Measurements from ENCODE around the gene PLIN1.

Gene PLIN1

DNA sequence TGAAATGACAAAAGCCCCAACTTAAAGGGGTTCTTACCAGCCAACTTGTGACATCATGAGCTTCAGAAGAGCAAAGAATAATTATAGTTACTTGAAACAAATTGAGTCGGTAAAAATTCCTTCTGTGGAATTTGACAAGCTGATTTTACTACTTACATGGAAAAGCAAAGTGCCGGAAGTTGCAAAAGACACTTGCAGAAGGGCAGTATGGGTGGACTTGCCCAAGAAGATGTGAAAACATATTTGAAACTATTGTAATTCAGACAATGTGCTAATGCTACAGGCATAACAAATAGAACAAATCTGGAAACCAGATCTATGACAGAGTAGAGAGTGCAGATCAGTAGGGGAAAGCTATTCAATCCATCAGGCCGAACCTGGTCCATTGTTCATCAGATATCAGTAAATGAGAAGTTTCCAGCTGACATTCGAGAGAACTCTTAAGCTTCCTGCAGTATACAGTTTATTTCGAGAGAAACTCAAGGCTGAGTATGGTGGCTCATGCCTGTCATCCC, 21.4 kb downstream of the PLIN1 start:
- no peak overlapping the region for H3K9ac ChIP-seq (ENCODE audit: low read depth, low read length, poor library complexity)
- H3K4me1 ChIP-seq (ENCODE audit: control insufficient read depth in 2 of 2, insufficient read depth in 1 of 2, low read depth in 1 of 2, low read length in 2 of 2), result peaks cover 2 to 5% of the 10 kb centered on the region in 2 donors
- H3K4me3 ChIP-seq (ENCODE audit: low read length in 2 of 2), result no peak overlapping the region
- H2BK15ac ChIP-seq (ENCODE audit: low read length), result no peak overlapping the region
- H3K18ac ChIP-seq (ENCODE audit: low read length), result no peak overlapping the region
- no peak overlapping the region for H3K27ac ChIP-seq (replicated peaks; ENCODE audit: low read length)
- peaks cover 0 to 14% (median 3%) of the 10 kb centered on the region in 3 experiments for H3K27me3 ChIP-seq (ENCODE audit: control insufficient read depth in 3 of 3, insufficient read depth in 3 of 3, low read depth in 1 of 3, low read length in 3 of 3)
- H3K79me1 ChIP-seq (ENCODE audit: low read depth, low read length), result peaks cover 10% of the 10 kb centered on the region
- no peak overlapping the region for H2BK5ac ChIP-seq (ENCODE audit: low read length)
- H3K4ac ChIP-seq (ENCODE audit: low read length), result no peak overlapping the region
- H3K36me3 ChIP-seq (replicated peaks in 1 of 2; ENCODE audit: control insufficient read depth in 2 of 2, insufficient read depth in 2 of 2, low read length in 2 of 2), result peaks cover under 1% of the 10 kb centered on the region in 2 donors
- H3K14ac ChIP-seq (ENCODE audit: low read length), result no peak overlapping the region
- DNase-seq (ENCODE audit: low spot score), result no peak
- no peak overlapping the region for H2AK5ac ChIP-seq (ENCODE audit: low read depth, low read length)
- no peak overlapping the region for H4K8ac ChIP-seq (ENCODE audit: low read depth, low read length)
- no peak overlapping the region for H2AFZ ChIP-seq (ENCODE audit: low read length)
- peaks cover 0 to 4% of the 10 kb centered on the region in 2 donors for H3K9me3 ChIP-seq (replicated peaks in 1 of 2; ENCODE audit: control insufficient read depth in 2 of 2, insufficient read depth in 1 of 2, low read depth in 1 of 2, low read length in 2 of 2)
- no CpG with 5 or more reads among the region's 5 CpGs for WGBS, 2 donors (ENCODE audit: extremely low coverage in 2 of 2, insufficient read length in 2 of 2, insufficient replicate concordance in 1 of 2)
- H4K91ac ChIP-seq (ENCODE audit: low read depth, low read length, poor library complexity), result no peak overlapping the region
- H2BK120ac ChIP-seq (ENCODE audit: low read depth, low read length), result no peak overlapping the region
- H3K23ac ChIP-seq (ENCODE audit: low read depth, low read length, poor library complexity), result no peak overlapping the region
- H3K4me2 ChIP-seq (ENCODE audit: insufficient read depth, low read length, poor library complexity, severe bottlenecking), result no peak overlapping the region
- no peak overlapping the region for H2BK12ac ChIP-seq (ENCODE audit: low read length)

DNA sequence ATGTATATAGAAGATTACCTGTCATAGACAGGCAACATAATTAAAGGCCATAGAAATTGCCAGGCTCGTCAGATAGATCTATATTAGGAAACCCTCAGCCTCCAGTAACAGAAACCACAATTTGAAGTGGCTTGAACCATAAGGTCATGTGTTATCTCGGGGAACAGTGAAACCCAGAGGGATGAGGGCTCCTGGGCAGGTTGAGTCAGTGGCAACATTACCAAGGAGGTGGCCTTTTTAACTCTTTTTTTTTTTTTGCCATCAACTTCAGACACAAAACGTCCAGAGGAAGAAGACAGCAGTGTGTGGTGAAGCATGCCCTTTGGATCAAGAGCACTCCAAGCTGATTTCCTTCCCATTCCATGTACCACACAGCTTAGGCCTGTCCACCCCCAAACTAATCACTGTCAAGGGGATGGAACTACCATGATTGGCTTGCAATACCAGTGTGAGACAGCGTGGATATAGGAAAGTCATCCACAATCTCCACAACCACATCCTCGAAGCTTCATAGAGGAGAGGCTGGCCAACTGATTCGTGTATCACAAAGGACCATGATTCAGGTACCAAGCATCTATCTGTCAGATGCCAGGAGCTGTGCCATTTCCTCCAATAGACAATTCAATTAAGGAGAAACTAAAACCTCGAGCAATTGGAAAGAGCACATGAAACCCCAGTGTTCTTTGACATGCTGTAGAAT, 22.9 kb downstream of the PLIN1 start:
- Histone ChIP-seq H3K18ac (ENCODE audit: low read length) (no peak overlapping the region), H4K91ac (ENCODE audit: low read depth, low read length, poor library complexity) (no peak overlapping the region), H3K27me3 (ENCODE audit: control insufficient read depth in 3 of 3, insufficient read depth in 3 of 3, low read depth in 1 of 3, low read length in 3 of 3) (peaks cover 0 to 12% (median 3%) of the 10 kb centered on the region in 3 experiments), H2BK120ac (ENCODE audit: low read depth, low read length) (no peak overlapping the region), H3K79me1 (ENCODE audit: low read depth, low read length) (peaks cover 16% of the 10 kb centered on the region), H2BK15ac (ENCODE audit: low read length) (no peak overlapping the region), H3K9ac (ENCODE audit: low read depth, low read length, poor library complexity) (no peak overlapping the region), H3K23ac (ENCODE audit: low read depth, low read length, poor library complexity) (no peak overlapping the region), H3K9me3 (replicated peaks in 1 of 2; ENCODE audit: control insufficient read depth in 2 of 2, insufficient read depth in 1 of 2, low read depth in 1 of 2, low read length in 2 of 2) (peaks cover 0 to 4% of the 10 kb centered on the region in 2 donors), H4K8ac (ENCODE audit: low read depth, low read length) (no peak overlapping the region), H3K4me2 (ENCODE audit: insufficient read depth, low read length, poor library complexity, severe bottlenecking) (no peak overlapping the region), H3K4me3 (ENCODE audit: low read length in 2 of 2) (no peak overlapping the region), H3K14ac (ENCODE audit: low read length) (no peak overlapping the region), H2BK12ac (ENCODE audit: low read length) (no peak overlapping the region), H2AK5ac (ENCODE audit: low read depth, low read length) (no peak overlapping the region), H3K27ac (replicated peaks; ENCODE audit: low read length) (no peak overlapping the region), H3K4me1 (ENCODE audit: control insufficient read depth in 2 of 2, insufficient read depth in 1 of 2, low read depth in 1 of 2, low read length in 2 of 2) (peaks cover 2 to 5% of the 10 kb centered on the region in 2 donors), H2AFZ (ENCODE audit: low read length) (no peak overlapping the region), H2BK5ac (ENCODE audit: low read length) (no peak overlapping the region), H3K4ac (ENCODE audit: low read length) (no peak overlapping the region), H3K36me3 (replicated peaks in 1 of 2; ENCODE audit: control insufficient read depth in 2 of 2, insufficient read depth in 2 of 2, low read length in 2 of 2) (peaks cover 7 to 13% of the 10 kb centered on the region in 2 donors)
- no CpG with 5 or more reads among the region's 7 CpGs for WGBS, 2 donors (ENCODE audit: extremely low coverage in 2 of 2, insufficient read length in 2 of 2, insufficient replicate concordance in 1 of 2)
- no peak for DNase-seq (ENCODE audit: low spot score)

DNA sequence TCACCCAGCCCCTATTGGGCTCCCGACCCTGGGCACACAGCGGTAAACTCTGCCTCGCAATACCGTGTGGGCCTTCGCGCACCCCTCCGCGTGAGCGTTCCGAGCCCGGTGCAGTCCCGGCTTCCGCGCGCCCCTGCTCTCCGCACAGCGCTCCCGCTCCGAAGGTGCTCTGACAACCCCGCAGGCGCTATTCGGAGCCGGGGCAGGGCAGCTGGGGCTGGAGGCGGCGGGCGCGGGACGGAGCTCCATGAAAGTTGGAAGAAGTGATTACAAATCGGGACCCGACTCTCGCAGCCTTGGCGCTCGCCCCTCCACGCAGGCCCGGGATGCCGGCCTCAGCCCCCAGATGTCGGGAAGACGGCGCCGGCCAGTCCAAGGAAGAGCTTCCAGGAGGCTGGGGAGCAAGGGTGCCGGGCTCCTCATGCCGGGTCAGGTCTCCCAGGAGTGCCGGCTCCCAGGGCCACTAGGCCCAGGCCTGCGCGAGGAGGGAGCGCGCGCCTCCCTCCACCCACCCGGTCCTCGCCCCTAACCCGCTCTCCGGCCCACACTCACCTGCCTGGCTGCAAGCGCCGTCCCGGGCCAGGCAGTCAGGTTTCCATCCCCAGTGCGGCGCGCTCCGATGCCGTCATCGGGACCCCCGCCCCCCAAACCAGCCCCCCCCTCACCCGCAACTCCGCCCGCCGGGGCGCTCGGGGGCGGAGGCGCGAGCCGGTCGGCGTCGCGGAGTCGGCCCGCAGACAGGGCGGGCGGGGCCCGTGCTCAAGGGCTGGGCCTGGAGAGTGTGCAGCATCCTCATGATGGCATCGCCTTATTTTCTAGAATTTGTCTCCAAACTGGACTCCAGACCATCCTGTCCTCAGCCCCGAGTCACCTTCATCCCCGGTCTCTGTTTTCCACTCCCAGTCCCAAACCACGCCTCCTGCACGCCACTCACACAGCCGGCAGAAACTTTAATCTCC, 24.0 kb downstream of the PLIN1 start, which contains the start of gene KIF7:
Gene KIF7, minus strand, starts transcription at position 621 of the 959 bp plus-strand sequence. CDS start 2,537 bp downstream, outside the sequence.
- WGBS, 2 donors (ENCODE audit: extremely low coverage in 2 of 2, insufficient read length in 2 of 2, insufficient replicate concordance in 1 of 2), result no CpG with 5 or more reads among the region's 87 CpGs
- no peak within 1 kb of the TSS for H2BK12ac ChIP-seq (ENCODE audit: low read length)
- no peak within 1 kb of the TSS for H2BK5ac ChIP-seq (ENCODE audit: low read length)
- no peak within 1 kb of the TSS for H3K27ac ChIP-seq (replicated peaks; ENCODE audit: low read length)
- H3K27me3 ChIP-seq (ENCODE audit: control insufficient read depth in 3 of 3, insufficient read depth in 3 of 3, low read depth in 1 of 3, low read length in 3 of 3), result peaks cover 0 to 6% (median 0%) of the 10 kb centered on the region in 3 experiments
- H3K23ac ChIP-seq (ENCODE audit: low read depth, low read length, poor library complexity), result peak within 1 kb of the TSS; percentile 98
- peak within 1 kb of the TSS; percentile 90 to 92 for H3K4me3 ChIP-seq (ENCODE audit: low read length in 2 of 2)
- no peaks in the 10 kb centered on the region for H3K9me3 ChIP-seq (replicated peaks in 1 of 2; ENCODE audit: control insufficient read depth in 2 of 2, insufficient read depth in 1 of 2, low read depth in 1 of 2, low read length in 2 of 2)
- H3K4ac ChIP-seq (ENCODE audit: low read length), result no peak within 1 kb of the TSS
- peak within 1 kb of the TSS; percentile 56 for H3K14ac ChIP-seq (ENCODE audit: low read length)
- H4K8ac ChIP-seq (ENCODE audit: low read depth, low read length), result peak within 1 kb of the TSS; percentile 43
- H3K36me3 ChIP-seq (replicated peaks in 1 of 2; ENCODE audit: control insufficient read depth in 2 of 2, insufficient read depth in 2 of 2, low read length in 2 of 2), result peaks cover 7 to 13% of the 10 kb centered on the region in 2 donors
- H4K91ac ChIP-seq (ENCODE audit: low read depth, low read length, poor library complexity), result peak within 1 kb of the TSS; percentile 30
- peak within 1 kb of the TSS; percentile 99 for H2AFZ ChIP-seq (ENCODE audit: low read length)
- no peak within 1 kb of the TSS for H2BK120ac ChIP-seq (ENCODE audit: low read depth, low read length)
- H3K9ac ChIP-seq (ENCODE audit: low read depth, low read length, poor library complexity), result peak within 1 kb of the TSS; percentile 96
- H2AK5ac ChIP-seq (ENCODE audit: low read depth, low read length), result peak within 1 kb of the TSS; percentile 56
- DNase-seq (ENCODE audit: low spot score), result peak; percentile 70
- no peak within 1 kb of the TSS for H2BK15ac ChIP-seq (ENCODE audit: low read length)
- peak within 1 kb of the TSS; percentile 80 for H3K18ac ChIP-seq (ENCODE audit: low read length)
- peaks cover 16% of the 10 kb centered on the region for H3K79me1 ChIP-seq (ENCODE audit: low read depth, low read length)
- H3K4me2 ChIP-seq (ENCODE audit: insufficient read depth, low read length, poor library complexity, severe bottlenecking), result peak within 1 kb of the TSS; percentile 80
- peaks cover 2 to 5% of the 10 kb centered on the region in 2 donors for H3K4me1 ChIP-seq (ENCODE audit: control insufficient read depth in 2 of 2, insufficient read depth in 1 of 2, low read depth in 1 of 2, low read length in 2 of 2)
